GM23338 (cell line): ENCODE measurements around the gene STK39. TPM values are rescaled to one million over a fixed set of nuclear protein-coding genes. Genes with fewer than 3 reads are reported as not detected.

Source experiments
- CREB1 ChIP-seq: fragments of 250-450 bp; sonication (Bioruptor Pico); IDR thresholded peaks from 2 replicates; pipeline ENCODE4 v1.5.0; 2020; ENCODE audit warnings: low read depth, mild to moderate bottlenecking, moderate library complexity
- EZH2 ChIP-seq: fragments of 200-600 bp; sonication (generic); IDR thresholded peaks from one replicate; pipeline ENCODE4 v1.8.0; 2017; ENCODE audit warnings: antibody characterized with exemption, mild to moderate bottlenecking, low read depth; ENCODE audit not compliant: unreplicated experiment
- EZH2phosphoT487 ChIP-seq: fragments of 200-600 bp; sonication (generic); IDR thresholded peaks from one replicate; pipeline ENCODE4 v1.8.1; 2018; ENCODE audit warnings: antibody characterized with exemption; ENCODE audit not compliant: unreplicated experiment
- JUNB ChIP-seq: IDR thresholded peaks from one replicate; pipeline ENCODE4 v1.6.1; 2016; ENCODE audit warnings: antibody characterized with exemption; ENCODE audit not compliant: unreplicated experiment
- STAT1 ChIP-seq: IDR thresholded peaks from one replicate; pipeline ENCODE4 v1.6.1; 2016; ENCODE audit warnings: antibody characterized with exemption; ENCODE audit not compliant: unreplicated experiment
- ZNF331 ChIP-seq: fragments of 250-450 bp; sonication (Bioruptor Pico); IDR thresholded peaks from 2 replicates; pipeline ENCODE4 v1.5.0; 2020; ENCODE audit warnings: low read depth, mild to moderate bottlenecking, moderate library complexity
- polyA plus RNA-seq: library from polyadenylated mRNA; unstranded; fragments of >200 nt; fragmentation: Nextera tagmentation; extraction: Ambion mirVana; gene quantifications from 2 replicates; pipeline ENCODE4 v1.2.1, GENCODE V29; 2016
- total RNA-seq: library from RNA; depleted of rRNA; stranded (reverse); fragments of >200 nt; shearing (Covaris generic); gene quantifications from 2 replicates; pipeline ENCODE4 v1.2.3, GENCODE V29; 2014
- TF ChIP-seq, protein P1 (sequence below): fragments of 250-450 bp; sonication (Bioruptor Pico); IDR thresholded peaks from 2 replicates; pipeline ENCODE4 v1.5.0; 2020; ENCODE audit warnings: mild to moderate bottlenecking, moderate library complexity

STK39 gene
- total and polyA plus RNA-seq, 2 experiments from 2014 or later, result 9.5 to 16.9 TPM

DNA sequence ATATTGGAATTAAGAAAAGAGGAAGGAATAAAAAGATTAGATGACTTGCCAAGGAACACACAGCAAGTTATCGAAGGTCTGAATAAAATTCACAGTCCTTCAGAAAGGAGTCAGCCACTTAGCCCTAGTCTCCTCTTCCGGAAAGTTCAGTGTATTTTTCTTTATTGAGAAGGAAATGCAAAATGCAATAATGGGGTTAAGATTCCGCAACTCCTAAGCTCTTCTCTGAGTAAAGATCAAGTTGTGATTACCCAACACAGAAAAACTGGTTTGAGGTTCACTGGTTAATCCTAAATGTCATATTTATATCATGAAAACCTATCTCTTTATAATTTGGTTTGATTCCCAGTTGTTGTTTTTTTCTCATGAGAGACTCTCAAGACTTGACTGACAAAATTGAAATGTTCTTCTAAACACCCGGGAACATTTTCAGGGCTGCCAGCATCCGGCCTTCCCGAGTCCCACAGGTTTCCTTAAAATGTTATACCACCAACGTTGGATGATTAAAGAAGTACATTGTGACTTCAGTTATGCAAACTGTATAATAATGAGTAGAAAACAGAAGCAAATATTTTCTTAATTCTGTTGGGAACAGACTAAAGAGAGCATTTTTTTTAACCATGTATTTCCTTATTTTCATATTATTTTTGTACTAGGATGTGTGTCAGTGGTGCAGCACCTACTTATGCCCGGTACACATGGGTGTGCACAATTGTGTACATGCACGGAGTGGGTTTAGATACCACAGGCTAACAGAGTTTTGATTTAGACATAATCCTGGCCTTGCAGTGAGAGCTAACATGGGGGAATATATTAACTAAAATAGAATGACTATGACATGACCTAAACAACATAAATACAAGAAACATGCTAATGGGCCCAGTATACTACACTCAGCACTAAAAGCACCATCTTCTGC lies 100.2 kb downstream of the STK39 start (continued):
- TF ChIP-seq, protein P1, sequence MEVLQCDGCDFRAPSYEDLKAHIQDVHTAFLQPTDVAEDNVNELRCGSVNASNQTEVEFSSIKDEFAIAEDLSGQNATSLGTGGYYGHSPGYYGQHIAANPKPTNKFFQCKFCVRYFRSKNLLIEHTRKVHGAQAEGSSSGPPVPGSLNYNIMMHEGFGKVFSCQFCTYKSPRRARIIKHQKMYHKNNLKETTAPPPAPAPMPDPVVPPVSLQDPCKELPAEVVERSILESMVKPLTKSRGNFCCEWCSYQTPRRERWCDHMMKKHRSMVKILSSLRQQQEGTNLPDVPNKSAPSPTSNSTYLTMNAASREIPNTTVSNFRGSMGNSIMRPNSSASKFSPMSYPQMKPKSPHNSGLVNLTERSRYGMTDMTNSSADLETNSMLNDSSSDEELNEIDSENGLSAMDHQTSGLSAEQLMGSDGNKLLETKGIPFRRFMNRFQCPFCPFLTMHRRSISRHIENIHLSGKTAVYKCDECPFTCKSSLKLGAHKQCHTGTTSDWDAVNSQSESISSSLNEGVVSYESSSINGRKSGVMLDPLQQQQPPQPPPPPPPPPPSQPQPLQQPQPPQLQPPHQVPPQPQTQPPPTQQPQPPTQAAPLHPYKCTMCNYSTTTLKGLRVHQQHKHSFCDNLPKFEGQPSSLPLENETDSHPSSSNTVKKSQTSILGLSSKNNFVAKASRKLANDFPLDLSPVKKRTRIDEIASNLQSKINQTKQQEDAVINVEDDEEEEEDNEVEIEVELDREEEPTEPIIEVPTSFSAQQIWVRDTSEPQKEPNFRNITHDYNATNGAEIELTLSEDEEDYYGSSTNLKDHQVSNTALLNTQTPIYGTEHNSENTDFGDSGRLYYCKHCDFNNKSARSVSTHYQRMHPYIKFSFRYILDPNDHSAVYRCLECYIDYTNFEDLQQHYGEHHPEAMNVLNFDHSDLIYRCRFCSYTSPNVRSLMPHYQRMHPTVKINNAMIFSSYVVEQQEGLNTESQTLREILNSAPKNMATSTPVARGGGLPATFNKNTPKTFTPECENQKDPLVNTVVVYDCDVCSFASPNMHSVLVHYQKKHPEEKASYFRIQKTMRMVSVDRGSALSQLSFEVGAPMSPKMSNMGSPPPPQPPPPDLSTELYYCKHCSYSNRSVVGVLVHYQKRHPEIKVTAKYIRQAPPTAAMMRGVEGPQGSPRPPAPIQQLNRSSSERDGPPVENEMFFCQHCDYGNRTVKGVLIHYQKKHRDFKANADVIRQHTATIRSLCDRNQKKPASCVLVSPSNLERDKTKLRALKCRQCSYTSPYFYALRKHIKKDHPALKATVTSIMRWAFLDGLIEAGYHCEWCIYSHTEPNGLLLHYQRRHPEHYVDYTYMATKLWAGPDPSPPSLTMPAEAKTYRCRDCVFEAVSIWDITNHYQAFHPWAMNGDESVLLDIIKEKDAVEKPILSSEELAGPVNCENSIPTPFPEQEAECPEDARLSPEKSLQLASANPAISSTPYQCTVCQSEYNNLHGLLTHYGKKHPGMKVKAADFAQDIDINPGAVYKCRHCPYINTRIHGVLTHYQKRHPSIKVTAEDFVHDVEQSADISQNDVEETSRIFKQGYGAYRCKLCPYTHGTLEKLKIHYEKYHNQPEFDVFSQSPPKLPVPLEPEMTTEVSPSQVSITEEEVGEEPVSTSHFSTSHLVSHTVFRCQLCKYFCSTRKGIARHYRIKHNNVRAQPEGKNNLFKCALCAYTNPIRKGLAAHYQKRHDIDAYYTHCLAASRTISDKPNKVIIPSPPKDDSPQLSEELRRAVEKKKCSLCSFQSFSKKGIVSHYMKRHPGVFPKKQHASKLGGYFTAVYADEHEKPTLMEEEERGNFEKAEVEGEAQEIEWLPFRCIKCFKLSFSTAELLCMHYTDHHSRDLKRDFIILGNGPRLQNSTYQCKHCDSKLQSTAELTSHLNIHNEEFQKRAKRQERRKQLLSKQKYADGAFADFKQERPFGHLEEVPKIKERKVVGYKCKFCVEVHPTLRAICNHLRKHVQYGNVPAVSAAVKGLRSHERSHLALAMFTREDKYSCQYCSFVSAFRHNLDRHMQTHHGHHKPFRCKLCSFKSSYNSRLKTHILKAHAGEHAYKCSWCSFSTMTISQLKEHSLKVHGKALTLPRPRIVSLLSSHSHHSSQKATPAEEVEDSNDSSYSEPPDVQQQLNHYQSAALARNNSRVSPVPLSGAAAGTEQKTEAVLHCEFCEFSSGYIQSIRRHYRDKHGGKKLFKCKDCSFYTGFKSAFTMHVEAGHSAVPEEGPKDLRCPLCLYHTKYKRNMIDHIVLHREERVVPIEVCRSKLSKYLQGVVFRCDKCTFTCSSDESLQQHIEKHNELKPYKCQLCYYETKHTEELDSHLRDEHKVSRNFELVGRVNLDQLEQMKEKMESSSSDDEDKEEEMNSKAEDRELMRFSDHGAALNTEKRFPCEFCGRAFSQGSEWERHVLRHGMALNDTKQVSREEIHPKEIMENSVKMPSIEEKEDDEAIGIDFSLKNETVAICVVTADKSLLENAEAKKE (CRISPR knock-in tag), result no peak
- TF ChIP-seq EZH2phosphoT487, result no peak
- TF ChIP-seq CREB1, result no peak
- TF ChIP-seq ZNF331 (CRISPR knock-in tag), result no peak
- TF ChIP-seq STAT1, result no peak
- TF ChIP-seq EZH2, result no peak
- TF ChIP-seq JUNB, result no peak
